Suppressor macrophage treated with lipopolysaccharide for 4 hours (primary cell): Measurements from ENCODE around the gene TPM1.

ENCODE experiments used
- DNase-seq: peaks from one replicate; pipeline ENCODE4 v3.0.0-alpha.2; 2020

The TPM1 gene

GRCh38 chr15:63057468-63058345 is 15.2 kb downstream of the TPM1 start:
- no peak for DNase-seq

GRCh38 chr15:63059075-63059474 is 16.5 kb downstream of the TPM1 start:
- no peak for DNase-seq

- DNase-seq = no peak
Observed at GRCh38 chr15:63059573-63060216, 17.1 kb downstream of the TPM1 start.

GRCh38 chr15:63060699-63061098 is 18.2 kb downstream of the TPM1 start:
- DNase-seq = no peak

- DNase-seq = no peak
Observed at GRCh38 chr15:63061975-63062374, 19.4 kb downstream of the TPM1 start.

GRCh38 chr15:63063164-63063756 is 20.7 kb downstream of the TPM1 start:
- no peak for DNase-seq

- no peak for DNase-seq
Observed at GRCh38 chr15:63063877-63064409, 21.4 kb downstream of the TPM1 start.

- no peak for DNase-seq
Observed at GRCh38 chr15:63065262-63066221, 23.0 kb downstream of the TPM1 start.

- no peak for DNase-seq
Observed at GRCh38 chr15:63066272-63066671, 23.7 kb downstream of the TPM1 start.

- peak; percentile 21 for DNase-seq
Observed at GRCh38 chr15:63067306-63067705, 24.8 kb downstream of the TPM1 start.

- no peak for DNase-seq
Observed at GRCh38 chr15:63067976-63068743, 25.6 kb downstream of the TPM1 start.

GRCh38 chr15:63069616-63070090 is 27.1 kb downstream of the TPM1 start:
- no peak for DNase-seq

- no peak for DNase-seq
Observed at GRCh38 chr15:63070681-63071129, 28.2 kb downstream of the TPM1 start.

GRCh38 chr15:63071288-63071909 is 28.9 kb downstream of the TPM1 start:
- no peak for DNase-seq

- no peak for DNase-seq
Observed at GRCh38 chr15:63072023-63072650, 29.6 kb downstream of the TPM1 start.

GRCh38 chr15:63072809-63073277 is 30.3 kb downstream of the TPM1 start:
- no peak for DNase-seq

- no peak for DNase-seq
Observed at GRCh38 chr15:63073497-63074172, 31.1 kb downstream of the TPM1 start.

- no peak for DNase-seq
Observed at GRCh38 chr15:63075015-63075983, 32.8 kb downstream of the TPM1 start.
